NCI-H128 (cell line): ENCODE results near the gene PALLD.
"Not testable (repeated sequence)": the region's sequence is repeated elsewhere in the genome, so short reads cannot be mapped to it uniquely, and the experiment has no call there.

ENCODE experiments used
- DNase-seq: peaks from one replicate; lab custom pipeline; 2025; ENCODE audit not compliant: unreplicated experiment; lab: John Stamatoyannopoulos, UW

PALLD gene

GRCh38 chr4:168724243-168724642 is 227.4 kb downstream of the PALLD start:
- no peak for DNase-seq

- no peak for DNase-seq
These were observed 228.0 kb downstream of the PALLD start for GRCh38 chr4:168724686-168725411.

GRCh38 chr4:168725930-168726329 is 229.1 kb downstream of the PALLD start:
- DNase-seq = no peak

GRCh38 chr4:168727181-168727580 is 230.3 kb downstream of the PALLD start:
- not testable (repeated sequence) for DNase-seq

GRCh38 chr4:168731006-168731636 is 234.3 kb downstream of the PALLD start:
- DNase-seq = no peak

- DNase-seq = no peak
These were observed 235.0 kb downstream of the PALLD start for GRCh38 chr4:168731706-168732414.

- no peak for DNase-seq
These were observed 235.9 kb downstream of the PALLD start for GRCh38 chr4:168732714-168733113.

- no peak for DNase-seq
These were observed 238.1 kb downstream of the PALLD start for GRCh38 chr4:168734703-168735678.

- DNase-seq = no peak
These were observed 238.9 kb downstream of the PALLD start for GRCh38 chr4:168735735-168736134.

GRCh38 chr4:168736860-168737805 is 240.3 kb downstream of the PALLD start:
- DNase-seq = no peak

- no peak for DNase-seq
These were observed 240.9 kb downstream of the PALLD start for GRCh38 chr4:168737806-168738172.

GRCh38 chr4:168739886-168740285 is 243.0 kb downstream of the PALLD start:
- no peak for DNase-seq

- no peak for DNase-seq
These were observed 243.8 kb downstream of the PALLD start for GRCh38 chr4:168740691-168741090.

GRCh38 chr4:168741281-168742173 is 244.7 kb downstream of the PALLD start:
- DNase-seq = no peak

- no peak for DNase-seq
These were observed 246.3 kb downstream of the PALLD start for GRCh38 chr4:168743131-168743530.

GRCh38 chr4:168743601-168744000 is 246.7 kb downstream of the PALLD start:
- DNase-seq = no peak

- DNase-seq = no peak
These were observed 247.2 kb downstream of the PALLD start for GRCh38 chr4:168744021-168744420.

- DNase-seq = no peak
These were observed 252.0 kb downstream of the PALLD start for GRCh38 chr4:168748807-168749206.
